Measurements from ENCODE around the gene FAIM2. TPM values are rescaled to one million over a fixed set of nuclear protein-coding genes. Genes with fewer than 3 reads are reported as not detected.
"Not testable (repeated sequence)": the region's sequence is repeated elsewhere in the genome, so short reads cannot be mapped to it uniquely, and the experiment has no call there.

FAIM2 gene
- total RNA-seq, 1 experiment from 2014 or later, result not detected

DNA sequence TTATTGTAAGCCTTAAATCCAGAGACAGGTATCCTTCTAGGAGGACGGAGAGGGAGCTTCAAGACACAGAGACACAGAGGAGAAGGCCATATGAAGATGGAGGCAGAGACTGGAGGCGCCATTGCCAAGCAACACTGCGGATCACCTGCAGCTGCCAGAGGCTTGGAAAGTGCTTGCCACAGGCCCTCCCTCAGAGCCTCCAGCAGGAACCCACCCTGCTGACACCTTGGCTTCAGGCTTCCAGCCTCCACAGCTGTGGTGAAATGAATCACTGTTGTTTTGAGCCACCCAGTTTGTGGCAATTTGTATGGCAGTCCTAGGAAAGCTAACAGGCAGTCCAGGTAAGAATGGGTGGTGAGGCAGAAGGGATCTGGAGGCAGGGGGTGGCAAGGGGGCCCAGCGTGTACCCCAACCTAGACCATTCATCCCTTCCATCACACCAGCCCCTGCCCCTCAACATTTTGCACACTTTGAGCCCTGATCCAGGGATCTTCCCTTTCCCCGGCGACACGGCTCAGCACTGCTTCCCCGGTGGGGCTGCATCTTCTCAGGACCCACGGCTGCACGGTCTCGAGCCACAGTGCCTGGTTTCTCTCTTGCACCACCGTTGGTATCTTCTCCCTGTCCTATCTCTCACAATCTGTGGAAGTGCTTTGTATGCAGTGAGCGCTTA, 38.5 kb downstream of the FAIM2 start:
- Mint-ChIP-seq H3K4me3 (ENCODE audit: low read depth, unreplicated experiment) (no peak overlapping the region), H3K27me3 (ENCODE audit: unreplicated experiment) (peaks cover 21% of the 10 kb centered on the region), H3K4me1 (ENCODE audit: low read depth, unreplicated experiment) (peaks cover 10% of the 10 kb centered on the region), H3K36me3 (ENCODE audit: insufficient read depth, unreplicated experiment) (no peaks in the 10 kb centered on the region), H3K9me3 (ENCODE audit: low read depth, unreplicated experiment) (no peaks in the 10 kb centered on the region), H3K27ac (ENCODE audit: unreplicated experiment) (no peak overlapping the region)
- intact Hi-C loops (cut with micrococcal nuclease; ENCODE audit: unreplicated experiment), result loop anchor here (5.0 to 10.0 kb wide), 2 partner anchors 190 to 207 kb away; partner anchors contain the start of gene ASIC1
- CTCF ChIA-PET, result interaction anchor here (1.2 kb wide), 1 partner anchor 205 kb away, joined by 3 read pairs; no protein-coding TSS in a partner anchor
- TF ChIP-seq, protein P1, sequence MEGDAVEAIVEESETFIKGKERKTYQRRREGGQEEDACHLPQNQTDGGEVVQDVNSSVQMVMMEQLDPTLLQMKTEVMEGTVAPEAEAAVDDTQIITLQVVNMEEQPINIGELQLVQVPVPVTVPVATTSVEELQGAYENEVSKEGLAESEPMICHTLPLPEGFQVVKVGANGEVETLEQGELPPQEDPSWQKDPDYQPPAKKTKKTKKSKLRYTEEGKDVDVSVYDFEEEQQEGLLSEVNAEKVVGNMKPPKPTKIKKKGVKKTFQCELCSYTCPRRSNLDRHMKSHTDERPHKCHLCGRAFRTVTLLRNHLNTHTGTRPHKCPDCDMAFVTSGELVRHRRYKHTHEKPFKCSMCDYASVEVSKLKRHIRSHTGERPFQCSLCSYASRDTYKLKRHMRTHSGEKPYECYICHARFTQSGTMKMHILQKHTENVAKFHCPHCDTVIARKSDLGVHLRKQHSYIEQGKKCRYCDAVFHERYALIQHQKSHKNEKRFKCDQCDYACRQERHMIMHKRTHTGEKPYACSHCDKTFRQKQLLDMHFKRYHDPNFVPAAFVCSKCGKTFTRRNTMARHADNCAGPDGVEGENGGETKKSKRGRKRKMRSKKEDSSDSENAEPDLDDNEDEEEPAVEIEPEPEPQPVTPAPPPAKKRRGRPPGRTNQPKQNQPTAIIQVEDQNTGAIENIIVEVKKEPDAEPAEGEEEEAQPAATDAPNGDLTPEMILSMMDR (IDR thresholded peaks at IDR 0.05; ENCODE audit: unreplicated experiment), result no peak
- BruUV-seq (replicated peaks), result no TSS peak
- DNase-seq, result no peak

GRCh38 chr12:49864798-49865090, 39.0 kb downstream of the FAIM2 start:
- Mint-ChIP-seq H3K9me3 (ENCODE audit: low read depth, unreplicated experiment) (no peaks in the 10 kb centered on the region), H3K4me3 (ENCODE audit: low read depth, unreplicated experiment) (no peak overlapping the region), H3K36me3 (ENCODE audit: insufficient read depth, unreplicated experiment) (no peaks in the 10 kb centered on the region), H3K27me3 (ENCODE audit: unreplicated experiment) (peaks cover 21% of the 10 kb centered on the region), H3K4me1 (ENCODE audit: low read depth, unreplicated experiment) (peaks cover 10% of the 10 kb centered on the region), H3K27ac (ENCODE audit: unreplicated experiment) (no peak overlapping the region)
- BruUV-seq (replicated peaks), result no TSS peak
- TF ChIP-seq, protein P1 (IDR thresholded peaks at IDR 0.05; ENCODE audit: unreplicated experiment), result no peak
- intact Hi-C loops (cut with micrococcal nuclease; ENCODE audit: unreplicated experiment), result loop anchor here (5.0 to 10.0 kb wide), 2 partner anchors 190 to 208 kb away; partner anchors contain the start of gene ASIC1
- no peak for DNase-seq
- CTCF ChIA-PET, result interaction anchor here (1.2 kb wide), 1 partner anchor 205 kb away, joined by 3 read pairs; no protein-coding TSS in a partner anchor

DNA sequence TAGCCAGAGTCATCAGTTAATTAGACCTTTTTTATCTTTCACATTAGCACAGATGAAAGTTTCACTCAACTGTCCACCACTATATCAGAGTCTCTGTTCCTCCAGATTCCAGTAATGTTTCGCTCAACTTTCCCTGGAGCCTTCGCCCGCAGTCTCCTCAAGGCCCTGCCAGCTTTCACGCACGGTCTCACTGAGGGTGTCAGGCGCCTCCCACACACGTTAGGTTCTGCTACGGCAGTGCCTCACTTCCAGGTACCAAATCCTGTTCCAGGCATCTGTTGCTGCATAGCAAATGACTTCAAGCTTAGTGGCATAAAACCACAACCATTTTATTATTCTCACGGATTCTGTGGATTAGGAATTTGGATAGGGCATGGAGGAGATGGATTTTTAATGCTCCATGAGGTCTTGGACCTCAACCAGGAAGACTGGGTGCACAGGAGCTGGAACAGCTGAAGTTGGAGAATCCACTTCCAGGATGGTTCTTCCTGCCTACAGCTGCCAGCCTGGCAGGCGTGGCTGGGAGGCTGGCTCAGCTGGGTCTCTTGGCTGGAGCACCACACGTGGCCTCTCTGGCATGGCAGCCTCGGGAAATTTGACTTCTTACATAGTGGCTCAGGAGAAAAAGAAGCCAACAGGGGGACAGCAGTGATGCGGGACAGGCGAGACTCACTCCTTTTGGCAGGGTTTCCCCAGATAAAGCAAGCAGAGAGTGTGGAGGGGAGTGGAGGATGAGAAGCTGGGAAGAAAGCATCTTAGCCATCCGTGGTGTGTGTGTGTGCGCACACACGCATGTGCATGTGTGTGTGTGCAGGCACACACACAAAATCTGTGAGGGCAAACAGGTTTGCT, 39.5 kb downstream of the FAIM2 start:
- no peak for DNase-seq
- CTCF ChIA-PET, result interaction anchor here (0.6 to 1.2 kb wide), 2 partner anchors 30 to 206 kb away, joined by 3 to 4 read pairs; no protein-coding TSS in a partner anchor
- no peaks in the 10 kb centered on the region for H3K36me3 Mint-ChIP-seq (ENCODE audit: insufficient read depth, unreplicated experiment)
- no peak overlapping the region for H3K4me3 Mint-ChIP-seq (ENCODE audit: low read depth, unreplicated experiment)
- TF ChIP-seq, protein P1 (IDR thresholded peaks at IDR 0.05; ENCODE audit: unreplicated experiment), result no peak
- BruUV-seq (replicated peaks), result no TSS peak
- H3K27me3 Mint-ChIP-seq (ENCODE audit: unreplicated experiment), result peaks cover 21% of the 10 kb centered on the region
- H3K4me1 Mint-ChIP-seq (ENCODE audit: low read depth, unreplicated experiment), result peaks cover 10% of the 10 kb centered on the region
- H3K9me3 Mint-ChIP-seq (ENCODE audit: low read depth, unreplicated experiment), result no peaks in the 10 kb centered on the region
- intact Hi-C loops (cut with micrococcal nuclease; ENCODE audit: unreplicated experiment), result loop anchor here (10.0 kb wide), 1 partner anchor 191 kb away; the partner anchor contains the start of gene ASIC1
- H3K27ac Mint-ChIP-seq (ENCODE audit: unreplicated experiment), result no peak overlapping the region

DNA sequence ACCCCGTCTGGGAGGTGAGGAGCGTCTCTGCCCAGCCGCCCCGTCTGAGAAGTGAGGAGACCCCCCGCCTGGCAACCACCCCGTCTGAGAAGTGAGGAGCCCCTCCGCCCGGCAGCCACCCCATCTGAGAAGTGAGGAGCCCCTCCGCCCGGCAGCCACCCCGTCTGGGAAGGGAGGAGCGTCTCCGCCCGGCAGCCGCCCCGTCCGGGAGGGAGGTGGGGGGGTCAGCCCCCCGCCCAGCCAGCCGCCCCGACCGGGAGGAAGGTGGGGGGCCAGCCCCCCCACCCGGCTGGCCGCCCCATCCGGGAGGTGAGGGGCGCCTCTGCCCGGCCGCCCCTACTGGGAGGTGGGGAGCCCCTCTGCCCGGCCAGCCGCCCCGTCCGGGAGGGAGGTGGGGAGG, 42.8 kb downstream of the FAIM2 start:
- CTCF ChIA-PET; H3K4me3 Mint-ChIP-seq (ENCODE audit: low read depth, unreplicated experiment); H3K27ac Mint-ChIP-seq (ENCODE audit: unreplicated experiment); DNase-seq; H3K4me1 Mint-ChIP-seq (ENCODE audit: low read depth, unreplicated experiment); BruUV-seq (replicated peaks); H3K36me3 Mint-ChIP-seq (ENCODE audit: insufficient read depth, unreplicated experiment); H3K9me3 Mint-ChIP-seq (ENCODE audit: low read depth, unreplicated experiment): not testable (repeated sequence)
- H3K27me3 Mint-ChIP-seq (ENCODE audit: unreplicated experiment), result peaks cover 21% of the 10 kb centered on the region
- intact Hi-C loops (cut with micrococcal nuclease; ENCODE audit: unreplicated experiment), result loop anchor here (10.0 kb wide), 1 partner anchor 194 kb away; the partner anchor contains the start of gene ASIC1

DNA sequence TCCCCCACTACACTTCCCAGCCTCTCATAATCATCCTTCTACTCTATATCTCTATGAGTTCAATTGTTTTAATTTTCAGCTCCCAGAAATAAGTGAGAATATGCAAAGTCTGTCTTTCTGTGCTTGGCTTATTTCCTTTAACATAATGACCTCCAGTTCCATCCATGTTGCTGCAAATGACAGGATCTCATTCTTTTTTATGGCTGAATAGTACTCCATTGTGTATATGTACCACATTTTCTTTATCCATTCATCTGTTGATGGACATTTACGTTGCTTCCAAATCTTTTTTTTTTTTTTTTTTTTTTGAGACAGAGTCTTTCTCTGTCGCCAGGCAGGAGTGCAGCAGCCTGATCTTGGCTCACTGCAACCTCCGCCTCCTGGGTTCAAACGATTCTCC, 47.8 kb downstream of the FAIM2 start:
- DNase-seq; intact Hi-C loops (cut with micrococcal nuclease; ENCODE audit: unreplicated experiment); BruUV-seq (replicated peaks); H3K27ac Mint-ChIP-seq (ENCODE audit: unreplicated experiment); H3K36me3 Mint-ChIP-seq (ENCODE audit: insufficient read depth, unreplicated experiment); H3K9me3 Mint-ChIP-seq (ENCODE audit: low read depth, unreplicated experiment); H3K4me1 Mint-ChIP-seq (ENCODE audit: low read depth, unreplicated experiment); H3K4me3 Mint-ChIP-seq (ENCODE audit: low read depth, unreplicated experiment): not testable (repeated sequence)
- H3K27me3 Mint-ChIP-seq (ENCODE audit: unreplicated experiment), result peaks cover 13% of the 10 kb centered on the region
- CTCF ChIA-PET, result interaction anchor here (0.6 kb wide), 1 partner anchor 732 kb away, joined by 5 read pairs; no protein-coding TSS in a partner anchor
